GM04504 (cell line): ENCODE data around the gene VAV2.
"Not testable (repeated sequence)": the region's sequence is repeated elsewhere in the genome, so short reads cannot be mapped to it uniquely, and the experiment has no call there.

Source experiments
- DNase-seq: peaks from one replicate; pipeline ENCODE4 v3.0.0-alpha.2; 2012; ENCODE audit warnings: low read depth

The VAV2 gene

DNA sequence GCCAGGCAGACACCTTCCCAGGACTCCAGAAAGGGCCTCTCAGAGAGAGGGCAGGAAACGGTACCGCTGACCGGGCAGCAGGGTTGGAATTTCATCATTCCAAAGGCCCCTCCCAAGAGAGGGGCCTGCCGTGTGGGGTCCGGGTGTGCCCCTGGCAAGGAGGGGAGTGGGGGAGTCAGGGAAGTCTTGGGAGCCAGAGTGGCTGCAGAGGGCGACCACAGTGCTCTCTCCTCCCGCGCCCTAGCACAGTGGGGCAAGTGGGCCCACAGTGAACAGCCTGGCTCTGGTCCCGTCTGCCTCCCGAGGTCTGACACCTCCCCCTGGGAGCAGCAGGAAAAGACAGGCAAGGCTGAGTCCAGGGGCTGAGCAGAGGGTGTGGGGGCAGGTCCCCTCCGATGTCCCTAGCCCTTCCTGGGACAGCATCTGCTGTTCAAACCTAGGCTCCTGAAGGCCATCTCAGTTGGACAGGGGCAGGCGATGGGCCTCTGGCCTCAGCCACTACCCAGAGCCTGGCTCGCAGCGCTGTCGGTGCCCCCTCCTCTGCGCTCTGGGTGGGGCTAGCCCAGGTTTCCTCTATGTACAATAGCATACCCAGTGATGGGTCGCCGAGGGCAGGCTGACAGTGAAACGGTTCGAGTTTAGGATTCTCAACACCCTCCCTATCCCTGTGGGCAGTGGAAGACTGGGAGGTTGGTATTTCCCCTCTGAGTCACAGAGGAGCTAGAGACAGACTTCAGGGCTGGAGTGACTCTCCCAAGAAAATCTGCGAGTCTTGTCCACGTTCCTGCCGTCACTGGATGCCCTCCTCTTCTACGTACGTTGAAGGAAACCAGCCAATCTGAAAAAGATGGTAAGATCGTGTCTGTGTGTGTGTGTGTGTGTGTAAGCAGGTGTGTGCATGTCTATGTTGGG, 228.6 kb downstream of the VAV2 start:
- DNase-seq = no peak

DNA sequence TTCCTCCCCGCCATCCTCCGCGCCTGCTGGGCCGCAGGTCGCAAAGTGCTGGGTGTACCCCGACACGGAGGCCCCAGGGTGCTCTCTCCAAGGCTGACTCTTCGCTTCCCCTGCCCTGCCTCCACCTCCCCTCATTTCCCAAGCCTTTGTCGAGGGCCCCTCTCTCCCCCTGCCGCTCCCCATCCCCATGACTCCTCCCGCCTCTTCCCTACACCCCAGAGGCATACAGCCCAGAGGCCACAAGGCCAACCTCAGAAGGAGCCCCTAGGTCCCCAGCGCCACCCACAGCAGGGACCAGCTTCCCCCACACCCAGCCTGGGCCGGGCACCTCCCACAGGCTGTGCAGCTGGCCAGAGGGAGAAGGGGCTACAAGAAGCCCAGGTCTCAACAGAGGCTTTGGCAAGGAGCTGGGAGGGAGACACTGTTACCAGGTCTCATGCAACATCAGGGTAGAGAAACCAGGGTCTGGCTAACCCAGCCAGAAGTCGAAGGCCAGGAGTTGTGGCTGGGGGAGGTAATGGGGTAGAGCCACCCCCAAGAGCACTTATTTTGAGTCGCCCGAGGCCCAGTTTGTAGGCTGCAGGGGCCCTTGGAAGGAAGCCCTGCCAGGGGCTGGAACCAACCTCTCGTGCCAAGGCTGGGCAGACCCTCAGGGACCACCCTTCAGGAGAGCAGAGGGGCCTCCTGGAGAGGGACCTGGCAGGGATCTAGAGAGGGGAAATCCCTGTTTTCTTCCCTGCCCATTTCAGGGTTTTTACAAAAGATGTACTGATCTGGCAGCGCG, 229.4 kb downstream of the VAV2 start:
- DNase-seq = no peak

DNA sequence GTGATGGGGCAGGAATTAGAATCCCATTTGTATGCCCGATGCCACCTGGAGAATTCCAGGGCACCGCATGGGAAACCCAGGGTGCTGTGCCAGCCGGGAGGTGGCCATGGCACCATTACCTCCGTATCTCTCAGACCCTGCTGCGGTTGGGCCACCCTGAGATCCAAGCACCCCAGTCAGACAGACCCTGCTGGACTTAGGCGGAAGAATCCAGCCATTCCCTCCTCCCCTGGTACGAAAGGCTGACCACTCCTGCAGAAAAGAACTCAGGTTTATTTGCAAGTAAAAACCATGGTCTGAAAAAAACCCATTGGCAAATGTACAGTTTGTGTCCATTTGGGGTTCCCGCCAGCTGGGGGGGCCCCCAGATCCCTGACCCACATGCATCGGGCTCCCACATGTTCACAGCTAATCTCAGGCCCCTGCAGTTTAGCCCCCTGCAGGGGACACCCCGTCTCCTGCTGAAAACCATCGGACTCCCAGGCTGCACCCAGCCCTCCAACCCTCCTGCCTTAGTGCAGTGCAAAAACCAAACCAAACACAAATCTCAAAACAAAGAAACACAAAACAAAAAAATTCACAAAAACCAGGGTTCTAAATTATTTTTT, 230.4 kb downstream of the VAV2 start:
- no peak for DNase-seq

DNA sequence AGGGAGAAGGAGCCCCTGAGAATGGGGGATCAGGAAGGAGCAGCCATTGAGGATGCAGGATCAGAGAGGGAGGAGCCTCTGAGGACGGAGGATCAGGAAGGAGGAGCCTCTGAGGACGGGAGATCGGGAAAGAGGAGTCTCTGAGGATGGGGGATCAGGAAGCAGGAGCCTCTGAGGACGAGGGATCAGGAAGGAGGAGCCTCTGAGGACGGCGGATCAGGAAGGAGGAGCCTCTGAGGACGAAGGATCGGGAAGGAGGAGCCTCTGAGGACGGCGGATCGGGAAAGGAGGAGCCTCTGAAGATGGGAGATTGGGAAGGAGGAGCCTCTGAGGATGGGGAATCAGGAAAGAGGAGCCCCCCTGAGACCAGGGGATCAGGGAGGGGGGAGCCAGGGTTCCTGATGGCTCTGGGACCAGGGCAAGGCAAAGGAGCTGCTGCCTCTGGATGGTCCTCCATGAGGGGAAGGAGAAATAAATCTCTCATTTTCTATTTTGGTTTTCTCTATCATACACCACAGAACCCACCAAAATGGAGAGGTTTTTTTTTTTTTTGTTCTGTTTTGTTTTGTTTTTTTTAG, 231.3 kb downstream of the VAV2 start:
- no peak for DNase-seq

DNA sequence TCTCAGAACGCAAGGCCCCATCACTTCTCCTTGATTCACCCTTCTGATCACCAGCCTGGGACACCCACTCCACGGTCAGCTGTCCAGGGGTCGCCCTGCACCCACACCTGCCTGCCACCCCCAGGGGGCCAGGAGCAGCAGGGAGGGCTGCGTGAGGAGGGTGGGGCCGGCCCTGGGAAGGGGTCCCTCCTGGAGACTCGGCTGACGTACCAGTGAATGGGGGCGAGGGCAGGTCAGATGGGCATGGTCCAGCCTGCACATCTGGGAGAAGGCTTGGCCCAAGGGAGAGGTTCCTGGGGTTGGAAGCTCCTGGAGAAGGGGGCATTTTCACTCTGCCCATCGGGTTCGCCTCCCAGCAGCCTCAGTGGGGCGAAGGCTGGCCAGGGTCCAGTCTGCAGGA, 232.2 kb downstream of the VAV2 start:
- DNase-seq = no peak

DNA sequence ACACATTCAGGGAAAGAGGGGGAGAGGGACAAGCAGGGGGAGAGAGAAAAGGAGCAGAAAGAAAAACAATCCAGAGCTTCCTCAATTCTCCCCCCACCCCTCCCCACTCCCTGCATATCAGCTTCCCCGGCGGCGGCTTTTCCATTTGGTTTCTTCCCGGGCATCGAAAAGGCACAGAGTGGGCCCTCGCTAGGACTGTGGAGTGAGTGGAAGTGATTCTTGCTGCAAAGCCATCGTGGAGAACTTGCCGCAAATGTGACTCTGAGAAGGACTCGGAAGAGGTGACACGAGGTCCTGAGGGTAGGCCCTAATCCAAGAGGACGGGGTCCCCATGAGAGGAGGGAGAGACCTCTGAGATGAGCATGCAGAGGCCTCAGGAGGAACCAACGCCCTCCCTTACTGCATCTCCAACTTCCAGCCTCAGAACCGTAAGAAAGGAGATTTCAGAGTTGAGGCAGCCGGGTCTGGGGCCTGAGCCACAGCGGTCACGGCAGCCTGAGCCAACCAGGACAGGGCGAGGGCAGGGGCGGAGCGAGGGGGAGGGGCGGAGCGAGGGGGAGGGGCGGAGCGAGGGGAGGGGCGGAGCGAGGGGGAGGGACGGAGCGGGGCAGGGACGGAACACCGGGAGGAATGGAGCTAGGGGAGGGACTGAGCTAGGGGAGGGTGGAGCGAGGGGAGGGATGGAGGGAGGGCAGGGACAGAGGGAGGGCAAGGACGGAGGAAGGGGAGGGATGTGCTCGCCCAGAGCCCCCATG, 232.8 kb downstream of the VAV2 start:
- no peak for DNase-seq

DNA sequence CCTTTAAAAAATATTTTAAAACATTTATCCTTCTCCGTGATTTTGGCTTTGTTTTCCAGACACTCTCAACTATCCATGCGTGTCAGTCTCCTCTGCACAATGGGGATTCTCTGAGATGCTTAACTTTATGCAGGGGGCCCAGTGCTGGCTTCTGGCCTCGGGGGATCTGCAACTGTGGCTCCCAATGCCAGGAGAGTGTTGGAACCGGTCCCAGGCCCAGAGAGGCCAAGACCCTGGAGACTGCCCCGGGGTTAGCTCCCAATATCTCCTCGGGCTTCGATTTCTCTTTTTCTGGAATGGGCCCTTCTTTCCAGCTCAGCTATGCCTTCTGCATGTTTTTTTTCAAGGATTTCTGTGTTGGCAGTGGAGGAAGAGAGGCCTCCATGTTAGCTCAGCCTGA, 233.9 kb downstream of the VAV2 start:
- no peak for DNase-seq

DNA sequence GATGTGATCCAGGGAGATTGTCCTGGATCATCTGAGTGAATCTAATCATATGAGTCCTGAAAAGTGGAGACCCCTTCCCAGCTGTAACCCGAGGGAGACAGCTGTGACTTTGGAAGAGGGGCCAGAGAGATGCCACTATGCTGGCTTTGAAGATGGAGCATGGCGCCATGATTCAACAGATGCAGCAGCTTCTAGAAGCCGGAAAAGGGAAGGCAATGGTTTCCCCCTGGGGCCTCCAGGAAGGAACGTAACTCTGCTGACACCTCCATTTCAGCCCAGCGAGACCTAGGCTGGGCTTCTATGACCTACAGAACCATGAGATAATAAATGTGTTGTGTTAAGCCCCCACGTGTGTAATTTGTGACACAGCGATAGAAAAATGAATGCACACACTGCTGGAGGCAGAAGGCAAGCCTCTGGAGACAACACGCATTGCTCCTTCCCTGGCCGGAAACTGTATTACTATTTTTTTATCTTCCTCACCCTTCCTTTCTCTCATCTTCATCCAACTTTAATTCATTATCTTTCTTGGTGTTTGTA, 237.4 kb downstream of the VAV2 start:
- DNase-seq = no peak

DNA sequence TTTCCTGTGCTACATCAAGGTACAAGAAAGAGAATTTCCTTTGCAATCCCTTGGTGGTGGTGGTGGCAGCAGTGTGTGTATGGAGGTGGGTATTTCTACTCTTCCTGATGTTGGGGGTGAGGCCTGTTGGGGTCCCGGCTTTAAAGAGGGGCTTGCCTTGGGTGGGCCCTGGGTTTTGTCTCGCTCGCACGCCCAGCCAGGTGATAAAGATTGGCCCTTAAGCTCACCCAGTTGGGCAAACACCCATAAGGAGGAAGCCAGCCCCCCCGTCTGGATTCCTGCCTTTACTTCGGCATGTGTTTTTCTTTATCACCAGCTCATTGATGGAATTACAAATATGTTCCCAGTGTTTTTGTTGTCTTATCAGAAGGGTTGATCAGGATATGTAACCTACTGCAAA, 237.9 kb downstream of the VAV2 start:
- DNase-seq = no peak

DNA sequence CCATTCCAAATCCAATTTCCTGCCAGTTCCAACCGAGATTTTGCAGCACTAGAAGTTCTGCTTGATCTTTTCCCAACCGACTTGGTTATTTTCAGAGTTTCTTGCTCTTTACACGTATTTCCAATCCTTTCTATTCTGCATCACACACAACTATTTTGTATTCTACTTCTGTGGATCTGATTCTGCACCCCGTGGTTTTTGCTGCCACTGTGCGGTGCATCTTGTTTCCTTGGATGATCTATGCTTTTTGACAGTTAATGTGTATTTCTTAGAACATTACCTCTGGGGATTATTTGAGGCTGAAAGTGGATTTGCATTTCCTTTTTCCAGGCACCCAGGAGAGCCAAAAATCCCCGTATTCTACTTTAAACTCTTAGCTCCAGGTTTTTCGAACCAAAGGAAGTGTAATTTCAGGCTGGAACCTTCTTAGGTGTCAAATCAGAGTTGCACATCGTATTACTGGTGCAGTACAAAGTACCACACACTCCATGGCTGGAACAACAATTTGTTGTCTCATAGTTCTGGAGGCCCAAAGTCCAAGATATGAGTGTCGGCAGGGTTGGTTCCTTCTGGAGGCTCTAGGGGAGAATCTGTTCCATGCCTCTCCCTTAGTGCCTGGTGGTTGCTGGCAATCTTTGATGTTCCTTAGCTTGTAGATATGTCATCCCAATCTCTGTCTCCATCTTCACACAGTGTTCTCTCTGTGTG, 239.2 kb downstream of the VAV2 start:
- DNase-seq = no peak

DNA sequence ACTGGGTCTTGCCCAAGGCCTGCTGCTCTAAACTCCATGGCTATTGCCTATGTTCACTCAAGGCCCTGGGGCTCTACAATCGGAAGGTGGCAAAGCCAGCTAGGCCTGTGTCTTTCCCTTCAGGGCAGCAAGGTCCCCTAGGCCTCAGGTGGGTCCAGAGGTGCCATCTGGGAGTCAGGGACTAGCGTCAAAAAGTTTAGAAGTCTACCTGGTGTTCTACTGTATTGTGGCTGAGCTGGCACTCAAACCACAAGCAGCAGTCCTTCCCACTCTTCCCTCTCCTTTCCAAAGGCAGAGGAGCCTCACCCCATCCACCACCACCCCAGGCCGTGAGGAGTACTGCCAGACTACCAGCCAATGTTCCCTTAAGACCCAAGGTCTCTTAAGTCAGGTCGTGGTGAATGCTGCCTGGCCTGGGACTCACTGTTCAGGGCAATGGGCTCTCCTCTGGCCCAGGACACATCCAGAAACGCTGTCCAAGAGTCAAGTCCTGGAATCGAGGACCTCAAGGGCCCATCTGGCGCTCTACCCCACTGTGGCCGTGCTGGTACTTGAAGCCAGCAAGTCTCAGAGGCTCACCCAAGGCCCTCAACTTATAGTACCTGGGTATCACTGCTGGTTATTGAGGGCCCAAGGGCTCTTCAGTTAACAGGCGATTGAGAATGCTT, 241.0 kb downstream of the VAV2 start:
- DNase-seq = no peak

DNA sequence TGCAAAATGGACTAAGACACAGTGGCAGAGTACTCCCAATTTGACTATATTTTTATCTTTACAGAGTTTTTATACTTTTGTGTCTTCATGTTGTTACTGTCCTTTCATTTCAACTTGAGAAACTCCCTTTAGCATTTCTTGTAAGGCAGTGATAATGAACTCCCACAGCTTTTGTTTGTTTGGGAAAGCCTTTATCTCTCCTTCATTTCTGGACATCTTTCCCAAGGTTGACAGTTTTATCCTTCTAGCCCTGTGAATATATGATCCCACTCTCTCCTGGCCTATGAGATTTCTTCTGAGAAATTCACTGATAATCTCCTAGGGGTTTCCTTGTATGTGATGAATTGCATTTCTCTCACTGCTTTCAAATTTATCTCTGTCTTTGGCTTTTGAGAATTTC, 244.8 kb downstream of the VAV2 start:
- DNase-seq = no peak

DNA sequence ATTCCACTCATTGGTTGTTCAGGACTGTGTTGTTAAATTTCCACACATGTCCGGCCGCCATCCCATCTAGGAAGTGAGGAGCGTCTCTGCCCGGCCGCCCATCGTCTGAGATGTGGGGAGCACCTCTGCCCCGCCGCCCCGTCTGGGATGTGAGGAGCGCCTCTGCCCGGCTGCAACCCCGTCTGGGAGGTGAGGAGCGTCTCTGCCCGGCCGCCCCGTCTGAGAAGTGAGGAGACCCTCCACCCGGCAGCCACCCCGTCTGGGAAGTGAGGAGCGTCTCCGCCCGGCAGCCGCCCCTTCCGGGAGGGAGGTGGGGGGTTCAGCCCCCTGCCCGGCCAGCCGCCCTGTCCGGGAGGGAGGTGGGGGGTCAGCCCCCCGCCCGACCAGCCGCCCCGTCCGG, 247.6 kb downstream of the VAV2 start:
- not testable (repeated sequence) for DNase-seq

DNA sequence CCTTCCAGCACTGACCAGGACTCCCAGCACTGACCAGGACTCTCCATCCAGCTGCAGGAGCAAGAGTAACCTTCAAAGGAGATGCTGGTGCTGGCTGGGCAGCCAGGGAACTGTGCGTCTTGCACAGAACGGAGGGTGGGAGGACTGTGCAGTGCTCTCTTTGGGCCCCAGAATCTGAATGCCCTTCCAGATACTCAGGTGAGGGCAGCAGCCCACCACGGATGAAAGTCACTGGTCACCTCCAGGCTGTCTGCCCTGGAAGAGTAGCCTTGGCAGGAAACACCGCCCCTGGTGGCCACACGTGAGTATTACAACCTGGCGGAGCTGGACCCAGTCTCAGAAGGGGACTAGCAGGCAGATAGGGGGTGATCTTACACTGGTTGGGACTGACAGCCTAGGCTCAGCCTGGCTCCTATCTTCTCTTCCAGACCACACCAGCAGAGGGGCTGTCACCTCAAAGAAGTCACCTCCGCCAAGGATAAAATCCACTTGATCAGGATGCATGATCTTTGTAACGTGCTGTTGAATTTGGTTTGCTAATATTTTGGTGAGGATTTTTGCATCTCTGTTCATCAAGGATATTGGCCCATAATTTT, 249.2 kb downstream of the VAV2 start:
- peak; percentile 34 for DNase-seq

DNA sequence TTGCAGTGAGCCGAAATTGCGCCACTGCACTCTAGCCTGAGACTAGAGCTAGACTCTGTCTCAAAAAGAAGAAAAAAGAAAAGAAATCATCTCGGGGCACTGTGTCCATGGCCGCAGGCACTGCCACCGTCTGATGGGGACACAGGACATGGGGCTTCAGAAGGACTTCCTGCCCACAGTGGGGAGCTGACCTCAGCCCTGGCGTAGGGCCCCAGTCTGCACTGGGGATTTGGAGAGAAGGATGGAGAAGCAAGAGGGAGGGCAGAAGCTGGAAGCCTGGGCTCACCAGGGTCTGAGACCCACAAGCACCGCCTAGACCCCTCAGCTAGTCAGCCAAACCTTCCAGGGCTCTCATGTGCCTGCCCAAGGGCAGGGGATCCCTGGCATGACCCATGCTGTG, 249.9 kb downstream of the VAV2 start:
- no peak for DNase-seq

DNA sequence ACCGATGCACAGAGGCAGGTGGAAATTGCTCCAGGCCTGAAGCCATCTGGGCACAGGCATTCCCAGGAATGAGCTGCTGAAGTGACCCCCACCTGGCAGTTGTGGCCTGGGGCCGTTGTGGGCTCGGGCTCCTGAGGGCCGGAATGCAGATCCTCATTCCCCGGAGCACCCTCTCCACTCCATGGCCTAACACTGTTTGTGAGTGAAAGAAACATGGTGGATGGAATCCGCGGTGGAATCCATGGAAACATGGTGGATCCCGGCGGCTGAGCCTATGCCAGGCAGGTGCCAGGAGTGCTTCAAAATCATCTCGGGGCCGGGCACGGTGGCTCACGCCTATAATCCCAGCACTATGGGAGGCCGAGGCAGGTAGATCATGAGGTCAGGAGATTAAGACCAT, 250.4 kb downstream of the VAV2 start:
- no peak for DNase-seq

DNA sequence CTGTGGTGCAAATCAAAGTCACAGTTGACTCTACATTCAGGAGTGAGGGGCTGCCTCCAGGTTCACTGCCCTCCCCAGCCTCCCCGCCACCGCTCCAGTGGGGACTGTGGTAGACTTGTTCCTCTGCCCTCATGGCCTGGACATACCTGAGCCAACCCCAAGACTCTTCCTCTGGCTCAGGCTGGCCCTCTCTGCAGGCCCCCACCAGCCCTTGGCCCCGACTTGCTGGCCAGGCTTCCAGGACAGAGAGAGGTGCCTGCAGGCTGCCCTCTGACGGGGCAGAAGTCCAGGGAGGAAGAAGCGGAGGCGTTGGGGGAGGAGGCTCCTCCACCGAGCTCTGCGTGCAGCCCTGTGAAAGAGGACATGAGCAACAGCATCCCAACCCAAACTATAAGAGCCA, 251.2 kb downstream of the VAV2 start:
- no peak for DNase-seq

DNA sequence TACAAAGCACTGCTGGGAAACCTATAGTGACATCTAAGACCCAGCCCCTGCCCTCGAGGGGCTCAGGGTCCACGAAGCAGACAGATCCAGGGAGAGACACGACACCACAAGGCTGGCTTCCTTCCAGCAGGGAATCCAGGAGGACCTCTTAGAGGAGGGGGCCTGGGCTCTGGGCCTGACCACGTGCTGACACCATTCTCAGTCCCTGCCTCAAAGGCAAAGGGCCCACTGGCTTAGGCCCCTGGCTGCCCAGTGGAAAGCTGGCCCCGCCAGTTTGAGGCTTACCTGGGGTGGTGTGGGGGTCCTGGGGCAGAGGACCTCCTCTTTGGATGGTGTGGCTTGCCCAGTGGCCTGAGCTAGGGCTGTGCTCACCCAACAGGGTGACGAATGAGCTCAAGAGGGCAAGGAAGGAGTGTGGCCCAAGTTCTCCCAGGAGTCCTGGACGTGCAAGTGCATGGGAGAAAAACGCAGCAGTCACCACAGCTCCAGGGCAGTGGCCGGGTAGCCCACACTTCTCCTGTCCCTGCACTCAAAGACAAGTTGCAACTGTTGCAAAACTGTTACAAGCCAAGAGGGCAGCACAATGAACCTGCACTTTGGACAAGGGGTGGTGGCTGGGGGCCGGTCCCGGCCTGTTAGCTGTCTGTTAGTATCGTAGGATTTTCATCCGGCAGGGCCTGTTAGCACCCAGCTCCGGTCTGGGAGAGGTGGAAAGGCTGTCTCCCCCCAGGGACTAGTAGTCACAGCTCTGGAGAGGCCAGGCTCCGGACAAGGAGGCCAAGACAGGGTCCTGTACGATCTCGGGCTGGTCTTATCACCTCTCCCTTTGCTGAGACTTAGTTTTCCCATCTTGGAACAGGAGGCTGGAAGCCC, 252.5 kb downstream of the VAV2 start:
- no peak for DNase-seq

DNA sequence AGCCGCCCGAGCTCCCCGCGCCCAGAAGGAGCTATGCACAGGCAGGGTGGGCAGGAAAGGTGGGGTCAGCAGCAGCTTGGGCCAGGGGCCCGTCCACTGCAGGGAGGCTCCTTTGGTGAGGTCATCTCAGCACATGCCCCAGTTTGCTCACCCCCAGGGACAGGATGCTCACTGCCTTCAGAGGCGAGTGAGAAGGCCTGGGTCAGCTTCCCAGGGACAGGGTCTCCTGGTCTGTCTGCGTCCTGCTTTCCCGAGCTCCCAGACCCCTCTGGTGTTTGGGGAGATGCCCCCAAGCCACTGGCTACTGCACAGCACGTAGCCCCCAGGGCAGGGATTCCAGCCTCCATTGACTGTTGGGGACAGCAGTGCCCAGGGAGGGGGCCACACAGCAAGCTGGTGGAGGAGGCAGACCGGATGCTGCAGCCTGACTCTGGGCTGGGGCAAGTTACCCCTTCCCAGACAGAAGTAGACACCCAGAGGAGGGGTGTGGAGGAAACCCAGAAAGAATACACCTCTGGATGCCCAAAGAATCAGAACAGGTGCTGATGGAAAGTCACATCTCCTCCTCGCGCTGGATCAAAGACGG, 253.4 kb downstream of the VAV2 start:
- no peak for DNase-seq
